HepG2 (cell line): Measurements from ENCODE around the gene GPR39. TPM values are rescaled to one million over a fixed set of nuclear protein-coding genes. Genes with fewer than 3 reads are reported as not detected.

Experiments used
- ATAC-seq: fragments of 200-7000 bp; cut with Tn5 transposase; 3 replicates; pipeline ENCODE4 v1.9.1; 2020; ENCODE audit warnings: mild to moderate bottlenecking, moderate library complexity
- BruUV-seq: library from RNA; stranded (reverse); fragments of 400-500 nt; replicated peaks from 2 replicates; lab custom pipeline; 2021; lab: Mats Ljungman, UMichigan
- CTCF ChIA-PET: fragments of 300-600 bp; formaldehyde crosslinking; extraction: SDS; loops from one replicate; lab custom pipeline; 2021; ENCODE audit warnings: low total read pairs, inconsistent platforms, low intra/inter-chr PET ratio; lab: Yijun Ruan, JAX
- POLR2A ChIA-PET: fragments of 350-600 bp; sonication (Branson Sonifier 250); formaldehyde crosslinking; loops from one replicate; lab custom pipeline; 2020; ENCODE audit warnings: antibody characterized with exemption, inconsistent platforms; lab: Yijun Ruan, JAX
- DNase-seq: peaks from one replicate; pipeline ENCODE4 v3.0.0-alpha.2; 2015; ENCODE audit warnings: low spot score
- FAIRE-seq: peaks from 3 replicates; lab custom pipeline; 2011; peaks lifted over from hg19 to GRCh38; lab: Jason Lieb, UNC
- H2AFZ ChIP-seq: one replicate; pipeline ENCODE4 v1.6.1; 2011; ENCODE audit warnings: low read length, inconsistent platforms
- H3K27ac ChIP-seq: fragments of 300-600 bp; 3 replicates; pipeline ENCODE4 v1.8.0; 2011; ENCODE audit warnings: mixed run types, mild to moderate bottlenecking, mixed read lengths, low read length, inconsistent platforms; ENCODE audit not compliant: insufficient read depth; ENCODE audit errors: extremely low read length
- H3K27me3 ChIP-seq, 2 experiments: fragments of 200-600 bp in 1 of 2; 2 replicates in 1 of 2; 3 replicates in 1 of 2; pipeline versions ENCODE4 v1.6.0 to v1.8.0; 2011; ENCODE audit warnings: low read length in 2 of 2, mild to moderate bottlenecking in 2 of 2, moderate library complexity in 2 of 2, inconsistent platforms in 1 of 2; ENCODE audit not compliant: insufficient read depth in 2 of 2, control insufficient read depth in 1 of 2
- H3K36me3 ChIP-seq, 2 experiments: fragments of 200-600 bp in 1 of 2; replicated peaks in 1 of 2; 2 replicates in 1 of 2; 3 replicates in 1 of 2; pipeline versions ENCODE4 v1.5.1 to v1.8.0; 2011; ENCODE audit warnings: low read length in 2 of 2, inconsistent platforms in 1 of 2; ENCODE audit not compliant: insufficient read depth in 2 of 2, control insufficient read depth in 1 of 2
- H3K4me1 ChIP-seq: 2 replicates; pipeline ENCODE4 v1.5.1; 2012; ENCODE audit warnings: low read length, inconsistent platforms; ENCODE audit not compliant: insufficient read depth
- H3K4me2 ChIP-seq: 2 replicates; pipeline ENCODE4 v1.6.0; 2011; ENCODE audit warnings: low read depth, low read length, inconsistent platforms
- H3K4me3 ChIP-seq, 3 experiments: fragments of 200-600 bp in 1 of 3; sonication (generic), shearing (Covaris generic) in 1 of 3; replicated peaks in 1 of 3; 2 replicates each; pipeline ENCODE4 v1.5.1; 2011 to 2016; ENCODE audit warnings: low read length in 3 of 3, inconsistent platforms in 2 of 3, low read depth in 2 of 3, mild to moderate bottlenecking in 2 of 3, control low read depth in 1 of 3, mixed read lengths in 1 of 3; ENCODE audit not compliant: insufficient read depth in 1 of 3
- H3K79me2 ChIP-seq: one replicate; pipeline ENCODE4 v1.6.1; 2011; ENCODE audit warnings: low read length, inconsistent platforms; ENCODE audit not compliant: insufficient read depth
- H3K9ac ChIP-seq: 2 replicates; pipeline ENCODE4 v1.6.0; 2011; ENCODE audit warnings: mild to moderate bottlenecking, low read depth, low read length, inconsistent platforms; ENCODE audit not compliant: insufficient read depth
- H3K9me3 ChIP-seq: 2 replicates; pipeline ENCODE4 v1.5.1; 2012; ENCODE audit warnings: mild to moderate bottlenecking, low read length
- H4K20me1 ChIP-seq: 2 replicates; pipeline ENCODE4 v1.6.0; 2011; ENCODE audit warnings: inconsistent platforms, mild to moderate bottlenecking, low read length, moderate library complexity; ENCODE audit not compliant: insufficient read depth
- ADNP ChIP-seq: sonication (generic); formaldehyde crosslinking; IDR thresholded peaks from 2 replicates; pipeline ENCODE4 v1.4.0; 2020; ENCODE audit warnings: missing genetic modification reagents
- KLF6 ChIP-seq: IDR thresholded peaks from 2 replicates; pipeline ENCODE4 v1.8.0; 2016; ENCODE audit warnings: missing biosample characterization, missing genetic modification reagents
- MLX ChIP-seq: IDR thresholded peaks from 2 replicates; pipeline ENCODE4 v1.6.1; 2016
- NCOA1 ChIP-seq: sonication (generic); formaldehyde crosslinking; IDR thresholded peaks from 2 replicates; pipeline ENCODE4 v1.9.0; 2021; ENCODE audit warnings: missing genetic modification reagents
- RFX1 ChIP-seq: fragments of 450-650 bp; IDR thresholded peaks from 2 replicates; pipeline ENCODE4 v1.6.1; 2017
- SP140L ChIP-seq: sonication (generic); formaldehyde crosslinking; IDR thresholded peaks from 2 replicates; pipeline ENCODE4 v1.4.0; 2020; ENCODE audit warnings: missing genetic modification reagents, borderline replicate concordance
- WGBS: methylation state at CpG from one replicate; pipeline ENCODE4 v1.1.6; 2017; ENCODE audit warnings: low lambda C conversion rate; 5-methylcytosine and 5-hydroxymethylcytosine counted together
- in situ Hi-C: cut with HindIII; loops from 2 replicates; pipeline ENCODE4 v1.10.0; 2017; ENCODE audit warnings: low pct_unique_long_range_greater_than_20kb; ENCODE audit not compliant: extremely low pct_ligation_motif_present
- intact Hi-C: fragments of 100-400 bp; cut with micrococcal nuclease; formaldehyde crosslinking; loops from one replicate; pipeline ENCODE4 v1.10.0; 2022; ENCODE audit not compliant: unreplicated experiment
- polyA plus RNA-seq, 8 experiments: library from polyadenylated mRNA; depleted of rRNA in 3 of 8; stranded (reverse) in 7 of 8; unstranded in 1 of 8; fragments of >200 nt; fragmentation: Illumina TruSeq in 4 of 8; extraction: Trizol in 4 of 8; gene quantifications; 2 replicates each; pipeline versions ENCODE4 v1.2.1 to v1.2.3, GENCODE V29; 2011 to 2016; ENCODE audit warnings: low read depth in 4 of 8, missing spikeins in 1 of 8, mixed read lengths in 1 of 8; ENCODE audit not compliant: insufficient read depth in 1 of 8
- total RNA-seq, 5 experiments: library from RNA; depleted of rRNA; stranded (reverse); fragments of >200 nt; fragmentation: Illumina TruSeq; extraction: Trizol; gene quantifications; 2 replicates each; pipeline ENCODE4 v1.2.3, GENCODE V29; 2016; ENCODE audit warnings: low read depth in 1 of 5
- TF ChIP-seq, protein P1 (sequence below): sonication (generic); formaldehyde crosslinking; IDR thresholded peaks from 2 replicates; pipeline ENCODE4 v1.5.1; 2020; ENCODE audit warnings: mild to moderate bottlenecking, missing genetic modification reagents, borderline replicate concordance
- TF ChIP-seq, protein P2 (sequence below): IDR thresholded peaks from 2 replicates; pipeline ENCODE4 v1.6.1; 2012; ENCODE audit warnings: low read length, improper control_type of control experiment

The GPR39 gene
- total and polyA plus RNA-seq, 2 of the 13 experiments (the other 11 are each of a cell fraction or from before 2014, with no cell fraction given), result 0.16 to 0.62 TPM

DNA sequence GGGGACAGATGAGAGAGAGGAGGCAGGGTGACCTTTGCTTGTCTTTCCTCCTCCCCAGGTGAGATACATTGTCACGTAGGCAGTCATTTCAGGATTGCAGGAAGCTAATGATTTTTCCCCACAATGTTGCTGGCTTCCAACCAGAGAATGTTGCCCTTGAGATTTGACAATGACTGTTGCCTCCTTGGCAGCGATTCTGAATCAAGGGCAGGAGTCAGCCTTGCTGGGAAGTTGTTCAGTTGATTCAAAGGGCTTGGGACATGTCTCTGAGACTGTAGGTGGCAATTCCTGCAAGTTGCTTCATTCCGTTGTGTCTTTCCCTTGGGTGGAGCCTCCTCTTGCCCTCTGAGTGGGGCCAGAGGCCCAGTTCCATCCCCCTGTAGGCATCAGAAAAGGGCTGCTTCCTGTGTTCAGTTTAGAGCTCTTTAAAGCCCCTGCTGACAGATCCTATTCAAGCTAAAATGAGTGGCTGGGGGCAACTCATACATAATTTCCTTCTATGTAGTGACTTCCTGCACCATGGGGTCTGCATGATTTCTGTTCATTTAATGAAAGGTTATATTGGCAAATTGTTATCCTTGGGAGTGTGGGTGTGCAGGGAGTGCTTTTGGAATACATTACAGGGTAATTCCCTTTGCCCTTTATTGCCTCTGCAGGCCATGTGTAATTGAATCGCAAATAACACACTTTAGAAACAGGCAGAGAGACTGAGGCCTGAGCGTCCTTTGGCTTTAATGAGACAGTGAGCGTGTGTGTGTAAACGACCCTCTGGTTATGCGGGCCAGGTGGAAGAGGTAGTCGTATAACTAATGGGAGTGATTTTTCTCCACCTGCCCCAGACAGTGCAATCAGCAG, 52.4 kb downstream of the GPR39 start:
- POLR2A ChIA-PET, result no interaction called here
- H3K4me2 ChIP-seq, result no peak overlapping the region
- no peaks in the 10 kb centered on the region for H3K27me3 ChIP-seq
- in situ Hi-C loops, result no loop called here
- H3K9ac ChIP-seq, result no peak overlapping the region
- intact Hi-C loops, result no loop called here
- H3K27ac ChIP-seq, result no peak overlapping the region
- no peaks in the 10 kb centered on the region for H3K4me1 ChIP-seq
- no peaks in the 10 kb centered on the region for H4K20me1 ChIP-seq
- CTCF ChIA-PET, result no interaction called here
- TF ChIP-seq ADNP (CRISPR knock-in tag), result no peak
- TF ChIP-seq, all 625 proteins: peak for 0
- H3K79me2 ChIP-seq, result no peaks in the 10 kb centered on the region
- H3K36me3 ChIP-seq, result no peaks in the 10 kb centered on the region
- ATAC-seq (no peak), FAIRE-seq (no peak), DNase-seq (no peak)
- 52% methylated on average over 9 of the region's 9 CpGs for WGBS
- peaks cover 96% of the 10 kb centered on the region for H3K9me3 ChIP-seq
- BruUV-seq, result no TSS peak
- H3K4me3 ChIP-seq, result no peak overlapping the region
- H2AFZ ChIP-seq, result no peak overlapping the region

GRCh38 chr2:132470746-132471145, 54.1 kb downstream of the GPR39 start:
- no peak for DNase-seq
- Histone ChIP-seq H3K27me3 (no peaks in the 10 kb centered on the region), H3K9ac (no peak overlapping the region), H3K4me3 (no peak overlapping the region), H3K9me3 (peaks cover 96% of the 10 kb centered on the region), H4K20me1 (no peaks in the 10 kb centered on the region), H3K4me2 (no peak overlapping the region), H2AFZ (no peak overlapping the region), H3K79me2 (no peaks in the 10 kb centered on the region), H3K4me1 (no peaks in the 10 kb centered on the region), H3K36me3 (no peaks in the 10 kb centered on the region), H3K27ac (no peak overlapping the region)
- ATAC-seq, result no peak
- intact Hi-C loops, result no loop called here
- ChIA-PET CTCF (no interaction called here), POLR2A (no interaction called here)
- no TSS peak for BruUV-seq
- WGBS, result 15% methylated on average over 1 of the region's 2 CpGs
- no peak for FAIRE-seq
- in situ Hi-C loops, result no loop called here
- TF ChIP-seq, protein P1, sequence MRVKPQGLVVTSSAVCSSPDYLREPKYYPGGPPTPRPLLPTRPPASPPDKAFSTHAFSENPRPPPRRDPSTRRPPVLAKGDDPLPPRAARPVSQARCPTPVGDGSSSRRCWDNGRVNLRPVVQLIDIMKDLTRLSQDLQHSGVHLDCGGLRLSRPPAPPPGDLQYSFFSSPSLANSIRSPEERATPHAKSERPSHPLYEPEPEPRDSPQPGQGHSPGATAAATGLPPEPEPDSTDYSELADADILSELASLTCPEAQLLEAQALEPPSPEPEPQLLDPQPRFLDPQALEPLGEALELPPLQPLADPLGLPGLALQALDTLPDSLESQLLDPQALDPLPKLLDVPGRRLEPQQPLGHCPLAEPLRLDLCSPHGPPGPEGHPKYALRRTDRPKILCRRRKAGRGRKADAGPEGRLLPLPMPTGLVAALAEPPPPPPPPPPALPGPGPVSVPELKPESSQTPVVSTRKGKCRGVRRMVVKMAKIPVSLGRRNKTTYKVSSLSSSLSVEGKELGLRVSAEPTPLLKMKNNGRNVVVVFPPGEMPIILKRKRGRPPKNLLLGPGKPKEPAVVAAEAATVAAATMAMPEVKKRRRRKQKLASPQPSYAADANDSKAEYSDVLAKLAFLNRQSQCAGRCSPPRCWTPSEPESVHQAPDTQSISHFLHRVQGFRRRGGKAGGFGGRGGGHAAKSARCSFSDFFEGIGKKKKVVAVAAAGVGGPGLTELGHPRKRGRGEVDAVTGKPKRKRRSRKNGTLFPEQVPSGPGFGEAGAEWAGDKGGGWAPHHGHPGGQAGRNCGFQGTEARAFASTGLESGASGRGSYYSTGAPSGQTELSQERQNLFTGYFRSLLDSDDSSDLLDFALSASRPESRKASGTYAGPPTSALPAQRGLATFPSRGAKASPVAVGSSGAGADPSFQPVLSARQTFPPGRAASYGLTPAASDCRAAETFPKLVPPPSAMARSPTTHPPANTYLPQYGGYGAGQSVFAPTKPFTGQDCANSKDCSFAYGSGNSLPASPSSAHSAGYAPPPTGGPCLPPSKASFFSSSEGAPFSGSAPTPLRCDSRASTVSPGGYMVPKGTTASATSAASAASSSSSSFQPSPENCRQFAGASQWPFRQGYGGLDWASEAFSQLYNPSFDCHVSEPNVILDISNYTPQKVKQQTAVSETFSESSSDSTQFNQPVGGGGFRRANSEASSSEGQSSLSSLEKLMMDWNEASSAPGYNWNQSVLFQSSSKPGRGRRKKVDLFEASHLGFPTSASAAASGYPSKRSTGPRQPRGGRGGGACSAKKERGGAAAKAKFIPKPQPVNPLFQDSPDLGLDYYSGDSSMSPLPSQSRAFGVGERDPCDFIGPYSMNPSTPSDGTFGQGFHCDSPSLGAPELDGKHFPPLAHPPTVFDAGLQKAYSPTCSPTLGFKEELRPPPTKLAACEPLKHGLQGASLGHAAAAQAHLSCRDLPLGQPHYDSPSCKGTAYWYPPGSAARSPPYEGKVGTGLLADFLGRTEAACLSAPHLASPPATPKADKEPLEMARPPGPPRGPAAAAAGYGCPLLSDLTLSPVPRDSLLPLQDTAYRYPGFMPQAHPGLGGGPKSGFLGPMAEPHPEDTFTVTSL (CRISPR knock-in tag), result no peak
- TF ChIP-seq SP140L (CRISPR knock-in tag) (no peak), RFX1 (no peak), NCOA1 (CRISPR knock-in tag) (no peak), KLF6 (no peak), MLX (CRISPR knock-in tag) (no peak)
- TF ChIP-seq, protein P2, sequence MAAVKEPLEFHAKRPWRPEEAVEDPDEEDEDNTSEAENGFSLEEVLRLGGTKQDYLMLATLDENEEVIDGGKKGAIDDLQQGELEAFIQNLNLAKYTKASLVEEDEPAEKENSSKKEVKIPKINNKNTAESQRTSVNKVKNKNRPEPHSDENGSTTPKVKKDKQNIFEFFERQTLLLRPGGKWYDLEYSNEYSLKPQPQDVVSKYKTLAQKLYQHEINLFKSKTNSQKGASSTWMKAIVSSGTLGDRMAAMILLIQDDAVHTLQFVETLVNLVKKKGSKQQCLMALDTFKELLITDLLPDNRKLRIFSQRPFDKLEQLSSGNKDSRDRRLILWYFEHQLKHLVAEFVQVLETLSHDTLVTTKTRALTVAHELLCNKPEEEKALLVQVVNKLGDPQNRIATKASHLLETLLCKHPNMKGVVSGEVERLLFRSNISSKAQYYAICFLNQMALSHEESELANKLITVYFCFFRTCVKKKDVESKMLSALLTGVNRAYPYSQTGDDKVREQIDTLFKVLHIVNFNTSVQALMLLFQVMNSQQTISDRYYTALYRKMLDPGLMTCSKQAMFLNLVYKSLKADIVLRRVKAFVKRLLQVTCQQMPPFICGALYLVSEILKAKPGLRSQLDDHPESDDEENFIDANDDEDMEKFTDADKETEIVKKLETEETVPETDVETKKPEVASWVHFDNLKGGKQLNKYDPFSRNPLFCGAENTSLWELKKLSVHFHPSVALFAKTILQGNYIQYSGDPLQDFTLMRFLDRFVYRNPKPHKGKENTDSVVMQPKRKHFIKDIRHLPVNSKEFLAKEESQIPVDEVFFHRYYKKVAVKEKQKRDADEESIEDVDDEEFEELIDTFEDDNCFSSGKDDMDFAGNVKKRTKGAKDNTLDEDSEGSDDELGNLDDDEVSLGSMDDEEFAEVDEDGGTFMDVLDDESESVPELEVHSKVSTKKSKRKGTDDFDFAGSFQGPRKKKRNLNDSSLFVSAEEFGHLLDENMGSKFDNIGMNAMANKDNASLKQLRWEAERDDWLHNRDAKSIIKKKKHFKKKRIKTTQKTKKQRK, result no peak
